CD4-positive, alpha-beta T cell treated with Interleukin-6 for 4 hours (primary cell): ENCODE measurements around the gene GLP2R.

Experiments
- DNase-seq: peaks from one replicate; pipeline ENCODE4 v3.0.0-alpha.2; 2020; ENCODE audit warnings: mixed read lengths

GLP2R gene

DNA sequence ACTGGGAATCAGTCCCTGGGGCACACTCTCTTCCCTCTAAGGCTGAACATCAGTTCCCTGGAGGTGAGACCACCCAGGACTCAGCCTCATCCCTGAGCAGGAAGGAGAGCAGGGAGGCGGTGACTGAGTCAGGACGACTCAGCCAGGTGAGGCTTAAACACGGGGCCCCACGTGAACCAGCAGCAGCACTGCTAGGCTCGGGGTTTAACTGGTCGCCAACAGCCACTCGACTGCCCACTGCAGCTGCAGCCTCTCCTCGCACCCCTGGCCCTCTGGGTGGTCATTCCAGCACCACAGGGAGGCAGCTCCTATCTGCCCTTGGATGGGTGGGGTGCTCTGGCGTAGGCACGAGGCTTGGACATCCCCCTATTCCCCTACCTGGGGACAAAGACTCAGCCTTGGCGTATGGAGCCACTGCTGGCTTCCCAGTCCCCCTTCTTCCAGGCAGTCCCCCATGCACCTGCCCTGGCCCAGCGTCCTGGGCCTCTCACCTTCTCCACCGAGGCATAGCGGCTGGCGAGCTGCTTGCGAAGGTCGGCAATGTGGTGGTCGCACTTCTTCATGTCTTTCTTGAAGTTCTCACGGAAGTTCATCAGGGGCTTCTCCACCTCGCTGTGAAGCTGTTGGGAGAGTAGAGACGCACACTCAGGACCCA lies 100.6 kb downstream of the GLP2R start:
- no peak for DNase-seq

DNA sequence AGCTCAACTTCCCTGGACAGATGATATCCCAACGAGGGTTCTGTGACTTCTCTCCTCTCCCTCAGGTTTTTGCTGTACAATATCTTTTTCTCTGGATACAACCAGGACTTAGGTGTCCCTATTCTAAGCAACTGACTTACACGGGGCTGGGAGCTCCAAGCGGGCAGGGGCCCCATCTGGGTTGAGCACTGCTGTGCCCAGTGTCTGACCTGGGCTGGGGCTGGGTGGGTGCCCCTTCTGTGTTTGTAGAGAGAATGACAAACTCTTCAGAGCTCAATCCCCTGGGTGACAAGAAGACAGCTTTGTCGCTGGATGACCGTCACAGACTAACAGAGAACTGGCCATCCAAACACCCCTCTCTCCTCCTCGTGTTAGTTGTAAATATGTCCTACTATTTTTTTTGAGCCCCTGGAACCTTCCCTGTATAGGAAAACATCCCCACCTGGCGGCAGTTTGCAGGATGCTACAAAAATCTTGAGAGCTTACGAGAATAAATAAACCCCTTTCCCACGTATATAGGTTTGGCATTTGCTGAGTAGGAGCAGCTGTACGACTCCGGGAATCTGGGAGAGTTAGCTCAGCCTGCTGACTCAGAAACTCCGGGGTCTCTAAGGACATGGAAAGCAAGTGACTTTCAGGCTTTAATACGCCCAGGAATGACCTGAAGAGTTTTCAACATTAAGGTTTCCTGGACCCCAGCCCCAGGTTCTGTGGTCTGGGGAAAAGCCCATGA lies 103.0 kb downstream of the GLP2R start:
- DNase-seq, result no peak

DNA sequence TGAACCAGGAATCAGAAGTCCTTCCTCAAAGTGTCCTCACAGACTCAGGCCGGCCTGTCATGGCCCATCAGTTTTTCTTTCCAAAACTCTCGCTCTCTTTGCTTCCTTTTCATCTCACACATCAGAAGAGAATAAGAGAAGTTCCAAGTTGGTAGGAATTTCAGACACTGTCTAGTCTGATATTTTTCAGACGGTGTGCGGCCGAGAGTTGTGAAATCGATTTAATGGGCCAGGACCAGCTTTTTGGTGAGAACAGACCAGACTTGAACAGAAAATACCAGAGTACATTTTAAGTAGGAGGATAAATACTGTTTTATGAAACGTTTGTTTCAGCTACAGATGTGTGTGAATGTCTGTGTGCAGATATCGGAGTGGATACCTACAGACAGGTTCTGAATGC lies 104.1 kb downstream of the GLP2R start:
- no peak for DNase-seq

DNA sequence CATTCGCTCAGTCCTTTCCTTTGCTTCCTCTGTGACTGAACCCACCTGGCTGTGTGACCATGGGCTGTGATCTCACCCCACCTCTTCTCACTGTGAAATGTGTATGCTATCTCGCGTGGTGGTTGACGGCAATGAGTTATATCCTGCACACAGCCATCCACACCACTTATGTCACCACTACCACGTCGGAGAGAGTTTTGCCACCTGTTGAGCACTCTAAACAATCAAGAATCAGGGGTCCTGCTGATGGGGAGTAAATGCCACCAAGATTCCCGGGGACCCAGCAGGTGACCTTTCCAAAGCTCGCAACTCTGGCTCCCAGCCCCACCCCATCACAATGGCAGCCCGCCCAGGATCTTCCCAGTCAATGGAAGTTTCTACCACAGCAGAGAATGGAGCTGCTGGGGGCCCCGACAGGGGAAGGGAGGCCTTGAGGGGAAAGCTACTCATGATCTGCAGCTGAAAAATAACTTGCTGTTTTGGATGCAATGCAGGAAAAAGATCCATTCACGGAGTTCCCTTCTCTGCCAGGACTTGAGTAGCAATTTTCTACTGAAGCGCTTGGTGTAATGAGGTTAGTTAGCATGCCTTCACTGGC lies 105.5 kb downstream of the GLP2R start:
- DNase-seq, result no peak

DNA sequence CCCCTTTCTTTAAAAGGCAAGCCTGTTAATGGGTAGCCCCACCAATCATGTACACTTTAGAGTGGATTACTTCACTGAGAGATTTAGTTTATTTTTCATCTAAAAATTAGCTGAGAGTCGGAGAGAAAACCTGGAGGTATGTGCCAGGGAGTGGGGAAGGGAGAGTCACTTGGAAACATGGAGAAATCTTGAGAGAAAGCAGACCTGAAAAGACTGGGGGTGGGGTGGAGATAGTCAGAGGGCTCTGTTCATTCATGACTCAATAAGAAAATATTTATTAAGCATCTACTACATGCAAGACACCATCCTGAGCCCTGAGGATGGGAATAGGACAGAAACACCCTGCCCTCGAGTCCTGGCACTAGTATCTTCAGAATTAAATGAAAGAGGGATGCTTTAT lies 106.8 kb downstream of the GLP2R start:
- no peak for DNase-seq

DNA sequence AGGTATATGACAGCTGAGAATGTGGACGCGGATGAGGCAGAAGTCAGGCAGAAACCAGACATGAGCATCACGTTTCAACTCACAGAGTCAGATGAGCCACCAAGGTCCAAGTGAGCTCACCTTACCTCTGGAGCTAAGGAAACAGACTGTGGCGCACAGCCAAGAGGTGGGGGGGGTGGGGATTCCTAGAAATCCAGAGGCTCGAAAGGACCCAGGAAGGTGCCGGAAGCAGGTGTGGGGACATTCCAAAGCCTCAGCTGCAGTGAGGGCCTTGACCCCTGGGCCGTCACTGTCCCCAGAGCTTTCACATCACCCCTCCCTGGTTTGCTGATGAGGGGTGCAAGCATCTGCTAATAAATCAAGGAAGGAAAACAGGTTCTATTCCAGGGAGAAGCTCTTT lies 108.6 kb downstream of the GLP2R start:
- no peak for DNase-seq

DNA sequence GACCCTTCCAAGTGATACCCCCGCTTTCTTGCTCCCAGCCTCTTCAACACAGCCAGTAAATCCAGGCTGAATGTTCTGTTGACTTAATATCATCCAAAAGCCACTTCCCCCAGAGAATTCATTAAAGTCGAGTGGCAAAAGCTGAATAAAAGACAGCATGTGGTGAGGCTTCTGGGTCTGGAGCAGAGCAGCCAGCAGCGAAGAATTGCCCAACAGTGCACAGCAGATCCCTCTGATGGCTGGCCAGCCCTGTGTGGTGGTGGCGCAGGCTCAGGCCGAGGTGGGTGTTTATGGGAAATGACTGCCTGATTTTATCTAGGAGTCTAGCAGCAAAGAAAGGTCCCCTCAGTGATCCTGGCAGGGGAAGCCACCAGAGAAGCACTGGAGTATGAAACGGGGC lies 109.7 kb downstream of the GLP2R start:
- no peak for DNase-seq

DNA sequence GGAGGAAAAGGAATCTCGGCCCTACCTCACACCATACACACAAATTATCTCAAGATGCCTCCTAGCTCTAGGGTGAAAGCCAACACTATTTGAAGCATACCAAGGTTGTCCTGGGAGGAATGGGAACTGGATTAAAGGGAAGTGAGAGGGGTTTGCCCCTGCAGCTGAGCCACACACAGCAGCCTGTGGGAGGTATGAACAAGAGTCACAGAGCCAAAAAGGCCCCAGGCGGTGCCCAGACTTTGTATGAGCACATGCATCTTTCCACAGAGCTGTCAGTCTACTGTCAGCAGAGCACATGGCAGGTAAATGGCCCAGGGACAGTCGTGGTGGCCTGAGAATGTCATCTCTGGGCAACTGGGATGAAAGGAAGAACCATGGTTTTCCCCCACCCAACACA lies 110.4 kb downstream of the GLP2R start:
- DNase-seq, result no peak

DNA sequence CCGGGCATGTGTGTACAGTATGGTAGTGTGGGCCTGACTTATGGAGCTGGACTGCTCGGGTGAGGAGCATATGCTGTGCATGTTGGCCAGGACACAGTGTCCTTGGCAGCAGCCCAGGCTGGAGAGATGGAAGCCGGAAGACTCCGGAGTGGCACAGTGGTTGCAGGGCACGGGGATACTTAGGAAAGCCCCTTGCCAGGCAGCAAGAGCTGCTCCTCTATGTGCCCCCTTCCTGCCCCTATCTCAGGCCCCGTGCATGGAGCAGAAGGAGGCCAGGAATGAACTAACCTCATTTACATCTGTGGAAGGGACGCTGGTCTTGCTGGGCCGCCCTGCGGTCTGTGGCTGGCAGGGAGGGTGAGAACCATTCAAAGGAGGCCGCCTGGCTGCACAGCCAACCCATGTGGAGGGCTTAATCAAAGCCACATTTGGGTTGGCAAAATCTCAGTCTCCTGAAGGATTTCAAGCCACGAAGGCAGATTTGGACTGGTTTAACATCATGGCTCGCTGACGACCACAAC lies 111.6 kb downstream of the GLP2R start:
- no peak for DNase-seq

DNA sequence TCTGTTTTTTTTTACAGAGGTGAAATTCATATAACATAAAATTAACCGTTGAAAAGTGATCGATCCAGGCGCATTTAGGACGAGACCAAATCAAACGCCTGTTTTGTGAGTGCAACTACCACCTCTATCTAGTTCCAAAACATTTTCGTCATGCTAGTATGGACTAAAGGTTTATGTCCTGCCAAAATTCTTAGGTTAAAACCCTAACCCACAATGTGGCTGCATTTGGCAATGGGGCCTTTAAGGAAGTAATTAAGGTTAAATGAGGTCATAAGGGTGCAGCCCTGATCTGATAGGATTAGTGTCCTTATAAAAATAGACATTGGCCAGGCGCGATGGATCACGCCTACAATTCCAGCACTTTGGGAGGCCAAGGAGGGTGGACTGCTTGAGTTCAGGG lies 112.2 kb downstream of the GLP2R start:
- DNase-seq, result no peak

DNA sequence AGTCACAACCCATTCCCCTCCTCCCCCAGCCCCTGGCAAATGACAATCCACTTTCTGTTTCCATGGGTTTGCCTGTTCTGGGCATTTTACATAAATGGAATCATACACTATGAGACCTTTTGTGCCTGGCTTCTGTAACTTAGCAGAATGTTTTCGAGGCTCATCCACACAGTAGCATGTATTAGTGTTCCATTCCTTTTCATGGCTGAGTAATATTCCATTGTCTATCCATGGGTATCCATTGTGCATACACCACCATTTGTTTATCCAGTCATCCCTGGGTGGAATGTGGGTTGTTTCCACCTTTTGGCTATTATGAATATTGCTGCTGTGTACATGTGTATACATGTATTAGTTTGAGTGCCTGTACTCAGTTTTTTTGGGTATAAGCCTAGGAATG lies 113.0 kb downstream of the GLP2R start:
- DNase-seq, result no peak

DNA sequence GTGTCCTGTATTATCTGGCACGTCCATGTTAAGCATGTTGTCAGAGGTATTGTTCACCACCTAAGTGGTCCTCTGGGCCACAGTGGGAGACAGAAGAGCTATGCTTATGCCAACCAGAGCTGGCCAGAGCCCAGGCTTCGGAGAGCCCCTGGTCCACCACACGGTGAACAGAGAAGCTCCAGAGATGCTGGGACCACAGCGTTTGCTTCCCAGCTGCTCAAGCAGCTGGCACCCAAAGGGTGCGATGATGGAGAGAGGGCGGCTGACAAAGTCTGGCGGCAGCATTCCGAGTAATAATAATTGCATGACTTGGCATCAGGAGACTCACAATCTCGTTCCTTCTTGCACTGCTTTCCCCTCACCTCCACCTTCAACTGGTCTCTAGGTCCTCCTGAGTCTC lies 115.1 kb downstream of the GLP2R start:
- DNase-seq, result no peak

DNA sequence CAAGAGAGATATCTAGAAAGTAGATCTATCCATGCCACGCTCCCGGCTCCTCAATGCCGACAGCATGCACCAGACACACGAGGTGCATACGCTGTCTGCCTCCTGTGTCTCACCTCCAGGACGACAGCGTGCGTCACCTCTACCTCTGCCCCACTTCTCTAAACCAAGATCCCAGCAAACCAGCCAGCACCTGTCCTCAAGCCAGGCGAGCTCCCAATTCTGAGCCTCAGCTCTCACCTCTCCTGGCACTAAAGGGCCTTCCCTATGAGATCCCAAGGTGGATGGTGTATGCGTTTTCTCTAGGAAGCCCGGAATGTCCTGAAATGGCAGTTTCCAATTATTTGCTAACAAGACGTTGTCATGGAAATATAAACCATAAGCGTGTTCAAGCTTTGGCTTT lies 115.6 kb downstream of the GLP2R start:
- no peak for DNase-seq
